Mesodermal cell (in vitro differentiated cells): ENCODE measurements around the gene RAB34.

ENCODE experiments used
- H3K27ac ChIP-seq: 2 replicates; pipeline ENCODE4 v1.7.0; 2013; ENCODE audit warnings: mild to moderate bottlenecking, low read depth, low read length, moderate library complexity; ENCODE audit not compliant: severe bottlenecking
- H3K36me3 ChIP-seq: 2 replicates; pipeline ENCODE4 v1.7.1; 2013; ENCODE audit warnings: mild to moderate bottlenecking, low read length, moderate library complexity; ENCODE audit not compliant: control insufficient read depth, insufficient read depth
- H3K4me1 ChIP-seq: one replicate; pipeline ENCODE4 v1.7.1; 2013; ENCODE audit warnings: mild to moderate bottlenecking, low read length; ENCODE audit not compliant: insufficient read depth, control insufficient read depth, poor library complexity, severe bottlenecking
- H3K4me3 ChIP-seq: 2 replicates; pipeline ENCODE4 v1.7.0; 2013; ENCODE audit warnings: low read length, control low read depth, mild to moderate bottlenecking; ENCODE audit not compliant: insufficient read depth, poor library complexity, severe bottlenecking; ENCODE audit errors: extremely low read depth
- H3K9me3 ChIP-seq: 2 replicates; pipeline ENCODE4 v1.7.1; 2013; ENCODE audit warnings: mild to moderate bottlenecking, low read length, moderate library complexity; ENCODE audit not compliant: control insufficient read depth
- WGBS, 2 experiments: methylation state at CpG; one replicate each; pipeline ENCODE4 v1.1.5; 2013; ENCODE audit warnings: missing lambda C conversion rate in 2 of 2; ENCODE audit not compliant: insufficient coverage in 2 of 2; 5-methylcytosine and 5-hydroxymethylcytosine counted together

The RAB34 gene

GRCh38 chr17:28689011-28689410 lies 28.7 kb downstream of the RAB34 start:
- no peaks in the 10 kb centered on the region for H3K9me3 ChIP-seq
- H3K27ac ChIP-seq: no peak overlapping the region
- 100% methylated on average over 1 to 2 of the region's 3 CpGs for WGBS, 2 experiments
- H3K36me3 ChIP-seq: peaks cover 97% of the 10 kb centered on the region
- H3K4me3 ChIP-seq: no peak overlapping the region
- no peaks in the 10 kb centered on the region for H3K4me1 ChIP-seq

DNA sequence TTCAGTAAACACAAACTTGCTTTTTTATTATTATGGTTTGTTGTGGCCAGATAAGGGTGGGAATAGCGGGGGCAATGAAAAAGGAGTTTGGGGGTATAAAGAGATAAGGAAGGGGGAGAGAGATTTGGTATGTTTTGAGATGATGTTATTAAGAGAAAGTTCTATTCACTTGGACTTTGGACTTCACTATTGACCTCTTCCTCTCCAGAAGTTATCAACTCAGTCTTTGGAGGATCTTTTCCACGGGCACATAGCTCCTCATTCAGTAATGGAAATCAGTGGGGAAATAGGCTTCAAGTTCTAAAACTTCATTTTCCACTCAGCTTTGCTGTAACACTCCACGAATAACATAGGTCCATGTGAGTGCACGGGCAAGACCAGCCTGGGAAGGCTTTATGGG lies 29.2 kb downstream of the RAB34 start:
- Histone ChIP-seq H3K9me3 (no peaks in the 10 kb centered on the region), H3K36me3 (peaks cover 96% of the 10 kb centered on the region), H3K4me1 (no peaks in the 10 kb centered on the region), H3K4me3 (no peak overlapping the region), H3K27ac (no peak overlapping the region)
- 100% methylated on average over 1 of the region's 4 CpGs for WGBS, 2 experiments

DNA sequence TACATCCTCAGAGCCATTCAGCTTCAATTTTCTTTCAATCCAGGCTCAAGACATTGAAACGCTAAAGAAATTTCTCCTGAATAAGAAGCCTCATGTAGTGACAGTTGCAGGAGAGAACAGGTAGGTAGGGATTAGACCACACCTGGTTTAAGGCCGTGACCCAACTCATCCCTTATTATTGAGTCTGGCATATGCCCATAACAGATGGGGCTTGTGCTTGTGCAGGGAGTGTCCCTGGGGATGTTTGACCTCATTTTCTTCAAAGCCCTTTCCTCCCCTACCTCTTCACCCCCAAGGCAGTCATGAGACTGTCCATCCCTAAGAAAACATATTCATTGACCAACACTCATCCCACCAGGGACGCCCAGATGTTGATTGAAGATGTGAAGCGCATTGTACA lies 31.4 kb downstream of the RAB34 start:
- Histone ChIP-seq H3K9me3 (no peaks in the 10 kb centered on the region), H3K4me3 (no peak overlapping the region), H3K36me3 (peaks cover 99% of the 10 kb centered on the region), H3K4me1 (no peaks in the 10 kb centered on the region), H3K27ac (no peak overlapping the region)
- 86 to 100% methylated on average over 1 to 2 of the region's 4 CpGs for WGBS, 2 experiments

GRCh38 chr17:28685366-28685765 lies 32.3 kb downstream of the RAB34 start:
- peaks cover 98% of the 10 kb centered on the region for H3K36me3 ChIP-seq

DNA sequence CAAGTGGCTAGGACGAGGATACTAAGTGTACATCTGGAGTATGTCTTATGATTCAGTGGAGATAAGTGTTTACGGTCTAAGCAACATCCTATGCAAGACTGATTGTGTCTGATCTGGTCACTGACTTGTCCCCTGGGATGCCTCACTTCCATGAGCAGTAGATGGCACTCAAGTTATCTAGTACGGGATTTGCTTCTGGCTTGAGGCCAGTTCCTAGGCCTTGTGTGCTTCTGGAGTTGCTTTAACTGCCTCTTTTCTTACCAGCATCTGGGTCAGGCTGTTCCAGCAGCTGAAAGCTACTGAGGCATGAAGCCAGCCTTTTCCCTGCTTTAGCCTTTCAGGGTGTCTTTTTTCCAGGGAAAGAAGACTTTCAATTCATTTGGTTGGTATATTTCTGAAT lies 32.7 kb downstream of the RAB34 start:
- H3K27ac ChIP-seq: no peak overlapping the region
- H3K36me3 ChIP-seq: peaks cover 94% of the 10 kb centered on the region
- no peaks in the 10 kb centered on the region for H3K9me3 ChIP-seq
- 93 to 96% methylated on average over 3 of the region's 3 CpGs for WGBS, 2 experiments
- no peaks in the 10 kb centered on the region for H3K4me1 ChIP-seq
- H3K4me3 ChIP-seq: no peak overlapping the region

More at GRCh38 chr17:28685366-28685765, 32.3 kb downstream of the RAB34 start:
- Histone ChIP-seq H3K4me3 (no peak overlapping the region), H3K4me1 (no peaks in the 10 kb centered on the region), H3K27ac (no peak overlapping the region), H3K9me3 (no peaks in the 10 kb centered on the region)
- WGBS, 2 experiments: 85 to 98% methylated on average over 5 of the region's 5 CpGs

DNA sequence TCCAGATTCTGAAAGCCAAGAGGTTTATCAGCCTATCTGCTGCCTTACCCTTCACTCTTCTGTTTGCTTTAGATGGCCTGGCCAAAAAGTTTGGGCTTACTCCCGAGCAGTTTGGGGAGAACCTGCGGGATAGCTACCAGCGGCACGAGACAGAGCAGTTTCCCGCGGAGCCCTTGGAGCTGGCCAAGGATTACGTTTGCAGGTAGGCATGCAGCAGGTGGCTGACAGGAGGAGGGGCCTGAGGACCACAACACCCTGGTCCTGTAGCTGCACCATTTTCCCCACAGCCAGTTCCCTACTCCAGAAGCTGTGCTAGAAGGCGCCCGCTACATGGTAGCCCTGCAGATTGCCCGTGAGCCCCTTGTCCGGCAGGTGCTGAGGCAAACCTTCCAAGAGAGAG lies 35.0 kb downstream of the RAB34 start:
- Histone ChIP-seq H3K4me3 (no peak overlapping the region), H3K27ac (no peak overlapping the region), H3K9me3 (no peaks in the 10 kb centered on the region), H3K36me3 (peaks cover 90% of the 10 kb centered on the region), H3K4me1 (no peaks in the 10 kb centered on the region)
- 95 to 98% methylated on average over 7 to 9 of the region's 11 CpGs for WGBS, 2 experiments

DNA sequence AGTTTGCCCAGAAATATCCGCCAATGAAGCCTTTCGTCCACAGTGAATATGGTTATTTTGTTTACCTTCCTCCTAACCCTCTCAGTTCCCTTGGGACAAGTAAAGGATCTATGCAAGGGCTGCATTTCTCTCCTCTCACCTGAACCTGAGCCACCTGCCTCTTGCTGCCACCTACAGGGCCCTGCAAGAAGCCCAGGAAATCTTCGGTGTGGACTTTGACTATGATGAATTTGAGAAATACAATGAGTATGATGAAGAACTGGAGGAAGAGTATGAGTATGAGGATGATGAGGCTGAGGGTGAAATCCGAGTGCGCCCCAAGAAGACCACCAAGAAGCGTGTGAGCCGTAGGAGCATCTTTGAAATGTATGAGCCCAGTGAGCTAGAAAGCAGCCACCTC lies 41.7 kb downstream of the RAB34 start:
- Histone ChIP-seq H3K27ac (no peak overlapping the region), H3K4me1 (no peaks in the 10 kb centered on the region), H3K4me3 (no peak overlapping the region), H3K36me3 (peaks cover 90% of the 10 kb centered on the region), H3K9me3 (no peaks in the 10 kb centered on the region)
- 94 to 95% methylated on average over 4 to 5 of the region's 7 CpGs for WGBS, 2 experiments

DNA sequence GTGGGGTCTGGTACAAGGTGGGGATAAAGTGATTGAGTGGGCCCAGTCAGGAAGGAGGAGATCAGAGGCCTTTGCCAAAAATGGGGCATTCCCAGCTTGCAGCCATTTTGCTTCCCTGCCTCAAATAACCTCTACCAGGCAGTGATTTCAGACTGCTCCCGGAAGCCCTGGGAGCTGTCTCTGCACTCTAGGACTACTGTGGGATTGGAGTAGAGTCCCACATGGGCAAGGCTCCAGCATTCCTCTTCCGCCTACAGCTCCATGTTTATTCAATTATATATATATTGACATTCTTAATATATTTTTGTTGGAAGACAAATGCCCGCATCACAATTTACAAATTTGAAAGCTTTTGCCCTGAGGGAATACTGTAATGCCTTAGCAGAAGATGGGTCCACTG lies 42.2 kb downstream of the RAB34 start:
- Histone ChIP-seq H3K4me1 (no peaks in the 10 kb centered on the region), H3K4me3 (no peak overlapping the region), H3K36me3 (peaks cover 90% of the 10 kb centered on the region), H3K9me3 (no peaks in the 10 kb centered on the region), H3K27ac (no peak overlapping the region)
- WGBS, 2 experiments: 100% methylated on average over 1 of the region's 3 CpGs; no CpG with 5 or more reads in 1 of the 2 experiments

DNA sequence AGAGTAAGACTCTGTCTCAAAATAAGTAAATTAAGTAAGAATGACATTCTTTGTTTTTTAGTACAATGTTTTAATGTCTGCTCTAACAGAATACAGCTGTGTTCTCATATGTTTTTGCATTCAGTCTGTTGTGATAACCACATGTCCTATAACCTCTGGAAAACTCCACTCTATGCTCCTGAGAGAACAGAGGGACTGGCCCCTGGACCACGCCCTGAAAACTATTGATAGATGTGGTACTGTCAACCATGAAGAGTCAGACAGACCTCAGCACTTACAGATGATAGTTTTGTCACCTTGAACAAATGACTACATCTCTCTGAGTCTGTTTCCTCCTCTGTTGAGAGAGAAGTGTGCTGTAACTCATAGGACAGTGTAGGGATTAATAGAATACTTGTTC lies 47.8 kb downstream of the RAB34 start:
- Histone ChIP-seq H3K4me3 (no peak overlapping the region), H3K36me3 (peaks cover 91% of the 10 kb centered on the region), H3K27ac (no peak overlapping the region), H3K9me3 (no peaks in the 10 kb centered on the region), H3K4me1 (no peaks in the 10 kb centered on the region)
- 100% methylated on average over 1 of the region's 1 CpG; no CpG with 5 or more reads in 1 of the 2 experiments for WGBS, 2 experiments

GRCh38 chr17:28667870-28668269 lies 49.8 kb downstream of the RAB34 start:
- H3K27ac ChIP-seq: no peak overlapping the region
- no peaks in the 10 kb centered on the region for H3K9me3 ChIP-seq
- WGBS, 2 experiments: 80% methylated on average over 1 of the region's 1 CpG; no CpG with 5 or more reads in 1 of the 2 experiments
- no peak overlapping the region for H3K4me3 ChIP-seq
- H3K4me1 ChIP-seq: no peaks in the 10 kb centered on the region
- H3K36me3 ChIP-seq: peaks cover 82% of the 10 kb centered on the region

GRCh38 chr17:28665994-28666393 lies 51.7 kb downstream of the RAB34 start:
- H3K4me3 ChIP-seq: no peak overlapping the region
- no peak overlapping the region for H3K27ac ChIP-seq
- H3K9me3 ChIP-seq: no peaks in the 10 kb centered on the region
- H3K36me3 ChIP-seq: peaks cover 65% of the 10 kb centered on the region
- peaks cover 2% of the 10 kb centered on the region for H3K4me1 ChIP-seq
- 93 to 100% methylated on average over 2 of the region's 2 CpGs for WGBS, 2 experiments
